Aorta (tissue), 5 donors: ENCODE results near the gene ARPIN. TPM values are rescaled to one million over a fixed set of nuclear protein-coding genes. Genes with fewer than 3 reads are reported as not detected.
"Not testable (repeated sequence)": the region's sequence is repeated elsewhere in the genome, so short reads cannot be mapped to it uniquely, and the experiment has no call there.

Experiments
- ATAC-seq: fragments of 200-7000 bp; cut with Tn5 transposase; one replicate; pipeline ENCODE4 v1.9.1; 2022; ENCODE audit warnings: moderate library complexity; ENCODE audit not compliant: low FRiP score
- DNase-seq, 2 donors: peaks; one replicate each; pipeline ENCODE4 v3.0.0-alpha.2; 2020
- H3K27ac ChIP-seq, 2 donors: one replicate each; pipeline ENCODE4 v1.5.1; 2013; ENCODE audit warnings: low read length in 2 of 2, mild to moderate bottlenecking in 2 of 2, moderate library complexity in 2 of 2, control low read depth in 1 of 2, inconsistent platforms in 1 of 2, low read depth in 1 of 2
- H3K27me3 ChIP-seq, 2 donors: one replicate each; pipeline ENCODE4 v1.6.1; 2013; ENCODE audit warnings: control low read depth in 1 of 2, low read length in 1 of 2, mild to moderate bottlenecking in 1 of 2, moderate library complexity in 1 of 2; ENCODE audit not compliant: insufficient read depth in 2 of 2, control insufficient read depth in 1 of 2
- H3K36me3 ChIP-seq, 2 donors: one replicate each; pipeline ENCODE4 v1.6.1; 2013; ENCODE audit warnings: control low read depth in 1 of 2, low read length in 1 of 2, mild to moderate bottlenecking in 1 of 2; ENCODE audit not compliant: insufficient read depth in 2 of 2, control insufficient read depth in 1 of 2
- H3K4me1 ChIP-seq, 2 donors: one replicate each; pipeline ENCODE4 v1.6.1; 2013; ENCODE audit warnings: low read length in 2 of 2, control low read depth in 1 of 2, mild to moderate bottlenecking in 1 of 2, moderate library complexity in 1 of 2; ENCODE audit not compliant: insufficient read depth in 2 of 2, control insufficient read depth in 1 of 2
- H3K4me3 ChIP-seq, 2 donors: one replicate each; pipeline ENCODE4 v1.5.1; 2013; ENCODE audit warnings: low read length in 2 of 2, control low read depth in 1 of 2, mild to moderate bottlenecking in 1 of 2
- H3K9me3 ChIP-seq: one replicate; pipeline ENCODE4 v1.6.1; 2013; ENCODE audit warnings: mild to moderate bottlenecking, low read length; ENCODE audit not compliant: control insufficient read depth
- WGBS, 2 donors: extraction: QIAGEN DNeasy Blood & Tissue Kit; methylation state at CpG; one replicate each; pipeline ENCODE4 v1.1.7; 2013; 5-methylcytosine and 5-hydroxymethylcytosine counted together
- intact Hi-C, 2 donors: fragments of 100-400 bp; cut with DNase I; formaldehyde crosslinking; loops; one replicate each; pipeline versions ENCODE4 v1.14.2 to v1.15.0; 2022
- polyA plus RNA-seq, 2 donors: library from polyadenylated mRNA; stranded (reverse); fragments of 200-250 nt; gene quantifications; one replicate each; pipeline ENCODE4 v1.2.3, GENCODE V29; 2013
- total RNA-seq, 2 donors: library from RNA; stranded (reverse); fragmentation: NEBNext Ultra II Directional; extraction: Animal tissue kit (Norgen Biotek cat#: 25700); gene quantifications; one replicate each; pipeline ENCODE4 v1.2.1, GENCODE V29; 2021
- donor health status: healthy with polysubstance abuse.
- donor health status: Bipolar disorder and iron deficiency.
- donor health status: DM: no; HTN: no; CAD: no.
- donor health status: DM: no; HTN: no; CAD: no.
- donor health status: DM: yes; HTN: yes; CAD: no.

Gene ARPIN
- total and polyA plus RNA-seq, 4 donors = 9.8 to 35.4 (median 14.7) TPM

DNA sequence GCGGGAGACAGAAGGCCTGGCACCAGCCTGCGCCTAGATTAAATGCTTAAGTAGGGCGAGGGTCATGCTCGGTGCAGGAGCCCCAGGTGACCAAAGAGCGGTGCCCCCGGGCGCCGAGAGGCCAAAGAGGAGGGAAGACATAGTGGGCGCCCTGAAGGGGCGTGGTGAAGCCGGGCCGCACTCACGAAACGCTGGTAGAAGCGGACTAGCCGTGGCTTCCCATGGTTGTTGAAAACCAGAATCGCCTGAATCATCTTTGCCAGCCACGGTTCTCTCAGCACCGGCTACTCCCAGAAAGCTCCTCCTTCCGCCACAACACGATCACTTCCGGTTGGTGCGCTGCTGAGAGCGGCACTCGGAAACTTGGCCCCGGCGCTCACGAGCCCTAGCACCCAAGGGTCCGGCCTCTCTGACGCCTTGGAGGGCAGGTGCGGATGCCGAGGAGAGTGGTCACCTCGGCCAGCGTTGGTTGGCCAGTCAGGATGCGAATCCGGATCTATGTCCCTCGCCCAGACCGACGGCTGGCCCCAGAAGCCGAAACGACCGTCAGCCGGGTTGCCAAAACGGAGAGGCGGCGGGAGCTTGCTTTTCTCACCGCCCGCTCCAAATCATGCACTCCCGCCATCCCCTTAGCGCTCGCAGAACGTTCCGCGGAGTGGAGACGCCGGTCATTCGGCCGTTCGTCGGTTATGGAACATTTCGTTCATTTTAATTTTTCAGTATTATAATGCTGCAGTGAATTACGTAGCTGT is 18.9 kb downstream of the ARPIN start, which contains the start of gene AP3S2:
TSS of gene AP3S2 (minus strand) at position 299 of the 752 bp plus-strand sequence. CDS start at position 254, 45 bp downstream.
- 0 to 1% methylated on average over 62 of the region's 62 CpGs for WGBS, 2 donors
- Histone ChIP-seq H3K4me3 (peak within 1 kb of the TSS; percentile 52 to 86), H3K27me3 (no peaks in the 10 kb centered on the region), H3K9me3 (no peaks in the 10 kb centered on the region), H3K27ac (peak within 1 kb of the TSS; percentile 31 to 43), H3K36me3 (no peaks in the 10 kb centered on the region), H3K4me1 (no peaks in the 10 kb centered on the region)
- peak; percentile 99 for ATAC-seq
- DNase-seq = peak; percentile 95
- intact Hi-C loops = loop anchor here in 1 of 2 donors (5.0 kb wide), 1 partner anchor 108 kb away; the partner anchor contains the start of gene ZNF710

DNA sequence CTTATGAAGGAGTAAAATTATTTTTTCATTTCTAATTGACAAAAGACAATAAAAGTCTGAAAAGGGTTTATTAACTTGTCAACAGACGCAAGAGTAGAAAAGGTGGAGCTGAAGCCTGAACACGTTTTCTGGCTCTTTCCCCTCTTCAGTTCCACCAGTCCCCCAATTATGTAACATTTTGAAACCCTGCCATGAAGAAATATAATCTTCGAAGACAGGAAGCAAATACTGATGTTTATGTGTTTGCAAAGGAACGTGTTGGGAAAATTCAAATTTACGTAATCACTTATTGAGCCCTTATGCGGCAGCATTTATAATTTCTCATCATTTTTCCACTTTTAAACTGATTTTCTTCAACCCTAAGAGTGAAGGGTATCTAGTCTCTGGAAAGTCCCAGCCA is 19.7 kb downstream of the ARPIN start:
- DNase-seq = no peak
- no peak for ATAC-seq
- no peaks in the 10 kb centered on the region for H3K4me1 ChIP-seq
- intact Hi-C loops = loop anchor here in 1 of 2 donors (5.0 kb wide), 1 partner anchor 109 kb away; the partner anchor contains the start of gene ZNF710
- WGBS, 2 donors = 21% methylated on average over 6 of the region's 6 CpGs
- H3K9me3 ChIP-seq = no peaks in the 10 kb centered on the region
- H3K4me3 ChIP-seq = peak overlapping the region; percentile 52 to 86
- no peaks in the 10 kb centered on the region for H3K27me3 ChIP-seq
- peaks cover 0 to 3% of the 10 kb centered on the region in 2 donors for H3K36me3 ChIP-seq
- H3K27ac ChIP-seq = no peak overlapping the region

DNA sequence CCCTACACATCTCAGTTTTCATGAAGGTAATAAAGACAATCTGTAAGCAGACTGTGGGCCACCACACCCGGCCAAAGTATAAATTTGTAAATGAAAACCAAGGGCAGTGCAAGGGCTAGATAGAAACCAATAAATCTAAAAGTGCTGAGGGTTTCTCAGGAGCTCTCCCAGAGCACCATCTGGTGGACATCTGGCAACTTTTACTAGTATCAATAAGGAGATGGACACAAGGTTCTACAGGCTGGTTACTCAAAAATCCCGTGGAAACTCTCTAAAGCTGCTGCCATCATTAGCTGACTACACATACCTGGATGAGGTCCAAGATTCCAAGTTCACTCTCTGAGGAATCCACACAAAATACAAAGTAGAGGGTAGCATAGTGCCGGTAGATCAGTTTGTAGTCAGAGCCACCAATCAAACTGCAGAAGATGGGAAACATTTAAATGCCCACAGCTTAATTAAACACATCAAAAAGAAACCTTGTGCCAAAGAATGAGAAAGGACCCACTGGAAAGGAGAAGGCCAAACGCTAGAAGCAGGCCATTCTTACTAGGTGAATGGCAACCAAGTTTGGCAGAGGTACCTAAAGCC is 24.4 kb downstream of the ARPIN start:
- Histone ChIP-seq H3K9me3 (no peaks in the 10 kb centered on the region), H3K27me3 (no peaks in the 10 kb centered on the region), H3K27ac (no peak overlapping the region), H3K4me3 (no peak overlapping the region), H3K36me3 (peaks cover 0 to 6% of the 10 kb centered on the region in 2 donors), H3K4me1 (no peaks in the 10 kb centered on the region)
- ATAC-seq = no peak
- no peak for DNase-seq
- WGBS, 2 donors = 39 to 44% methylated on average over 4 of the region's 4 CpGs
- intact Hi-C loops = loop anchor here in 1 of 2 donors (5.0 kb wide), 1 partner anchor 146 kb away; no protein-coding TSS in a partner anchor

DNA sequence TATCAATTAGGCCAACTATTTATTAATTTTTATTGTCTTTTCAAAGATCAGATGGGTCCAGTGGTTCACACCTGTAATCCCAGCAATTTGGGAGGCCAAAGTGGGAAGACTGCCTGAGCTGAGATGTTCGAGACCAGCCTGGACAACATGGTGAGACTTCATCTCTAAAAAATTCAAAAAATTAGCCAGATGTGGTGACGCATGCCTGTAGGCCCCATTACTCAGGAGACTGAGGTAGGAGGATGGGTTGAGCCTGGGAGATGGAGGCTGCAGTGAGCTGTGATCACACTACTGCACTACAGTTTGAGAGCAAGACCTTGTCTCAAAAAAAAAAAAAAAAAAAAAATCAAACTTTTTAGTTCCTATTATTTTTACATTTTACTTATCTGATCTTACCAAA is 27.1 kb downstream of the ARPIN start:
- Histone ChIP-seq H3K36me3 (peaks cover 0 to 6% of the 10 kb centered on the region in 2 donors), H3K27me3 (no peaks in the 10 kb centered on the region)

DNA sequence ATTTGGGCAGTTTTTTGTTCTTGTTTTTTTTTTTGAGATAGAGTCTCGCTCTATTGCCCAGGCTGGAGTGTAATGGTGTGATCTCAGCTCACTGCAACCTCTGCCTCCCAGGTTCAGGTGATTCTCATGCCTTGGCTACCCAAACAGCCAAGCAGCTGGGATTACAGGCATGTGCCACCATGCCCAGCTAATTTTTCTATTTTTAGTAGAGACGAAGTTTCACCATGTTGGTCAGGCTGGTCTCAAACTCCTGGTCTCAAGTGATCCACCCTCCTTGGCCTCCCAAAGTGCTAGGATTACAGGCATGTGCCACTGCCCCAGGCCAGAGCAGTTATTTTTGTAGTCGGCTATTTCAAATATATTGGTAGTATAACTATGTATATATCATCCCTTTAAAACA is 27.6 kb downstream of the ARPIN start:
- 72 to 73% methylated on average over 3 of the region's 3 CpGs for WGBS, 2 donors
- H3K36me3 ChIP-seq, ATAC-seq: not testable (repeated sequence)

More for the DNA sequence above, 27.1 kb downstream of the ARPIN start:
- no peaks in the 10 kb centered on the region for H3K4me1 ChIP-seq
- 79 to 80% methylated on average over 2 of the region's 2 CpGs for WGBS, 2 donors
- ATAC-seq = no peak
- H3K4me3 ChIP-seq = no peak overlapping the region
- H3K27ac ChIP-seq = no peak overlapping the region
- H3K9me3 ChIP-seq = no peaks in the 10 kb centered on the region
- intact Hi-C loops = loop anchor here in 1 of 2 donors (5.0 kb wide), 1 partner anchor 143 kb away; no protein-coding TSS in a partner anchor
- no peak for DNase-seq

DNA sequence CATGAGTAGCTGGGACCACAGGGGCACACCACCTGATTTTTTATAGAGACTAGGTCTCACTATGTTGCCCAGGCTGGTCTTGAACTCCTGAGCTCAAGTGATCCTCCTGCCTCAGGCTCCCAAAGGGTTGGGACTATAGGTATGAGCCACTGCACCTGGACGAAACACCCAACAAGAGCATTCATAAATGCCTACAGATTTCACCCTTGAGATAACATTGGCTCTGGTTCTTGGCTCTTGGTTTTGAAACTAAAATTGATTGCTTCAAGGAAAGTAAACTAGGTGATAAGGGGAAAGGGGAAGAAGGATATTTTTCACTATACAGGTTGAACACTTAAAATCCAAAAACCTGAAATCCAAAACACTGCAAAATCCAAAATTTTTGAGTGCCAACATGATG is 29.2 kb downstream of the ARPIN start:
- H3K27ac ChIP-seq = no peak overlapping the region
- H3K9me3 ChIP-seq = no peaks in the 10 kb centered on the region
- no peaks in the 10 kb centered on the region for H3K27me3 ChIP-seq
- intact Hi-C loops = no loop called here
- H3K4me3 ChIP-seq = no peak overlapping the region
- no peak for ATAC-seq
- H3K4me1 ChIP-seq = no peaks in the 10 kb centered on the region
- DNase-seq = no peak
- peaks cover 0 to 6% of the 10 kb centered on the region in 2 donors for H3K36me3 ChIP-seq
- WGBS, 2 donors = 91 to 94% methylated on average over 1 of the region's 1 CpG

More for the DNA sequence above, 27.6 kb downstream of the ARPIN start:
- DNase-seq, H3K4me3 ChIP-seq, H3K4me1 ChIP-seq, H3K9me3 ChIP-seq, H3K27ac ChIP-seq, H3K27me3 ChIP-seq: not testable (repeated sequence)
- intact Hi-C loops = loop anchor here in 1 of 2 donors (5.0 kb wide), 1 partner anchor 143 kb away; no protein-coding TSS in a partner anchor

DNA sequence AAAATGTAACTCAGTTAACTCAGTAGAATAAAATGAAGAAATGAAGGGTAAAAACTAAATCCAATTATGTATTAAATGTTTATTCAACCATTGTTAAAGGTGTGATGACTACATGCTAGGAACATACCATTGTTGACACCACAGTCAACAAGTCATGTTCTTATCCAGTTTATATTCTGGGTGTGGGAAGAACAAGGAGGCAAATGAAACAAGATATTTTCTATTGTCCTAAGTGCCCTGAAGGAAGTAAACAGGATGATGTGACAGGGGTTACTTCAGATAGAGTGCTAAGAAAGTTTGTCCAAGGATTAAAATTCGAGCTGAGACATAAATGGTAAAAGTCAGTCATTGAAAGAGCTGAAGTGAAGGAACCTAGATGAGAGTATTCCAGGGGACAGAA is 32.0 kb downstream of the ARPIN start:
- H3K36me3 ChIP-seq = peaks cover 0 to 3% of the 10 kb centered on the region in 2 donors

DNA sequence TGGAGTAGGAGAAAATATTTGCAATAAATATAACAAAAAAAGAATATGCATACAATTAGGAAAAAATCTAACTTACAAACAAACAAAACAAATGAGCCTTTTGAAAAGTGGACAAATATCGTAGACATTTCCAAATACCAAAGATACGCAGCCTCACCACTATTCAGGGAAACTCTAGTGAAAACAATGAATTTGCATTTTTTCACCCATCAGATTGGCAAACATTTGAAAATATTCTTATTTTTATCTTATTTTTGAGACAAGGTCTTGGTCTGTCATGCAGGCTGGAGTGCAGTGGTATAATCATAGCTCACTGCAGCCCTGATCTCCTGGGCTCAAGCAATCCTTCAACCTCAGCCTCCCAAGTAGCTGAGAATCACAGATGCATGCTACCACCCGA is 34.4 kb downstream of the ARPIN start:
- Histone ChIP-seq H3K36me3 (no peaks in the 10 kb centered on the region), H3K27me3 (no peaks in the 10 kb centered on the region), H3K9me3 (no peaks in the 10 kb centered on the region), H3K4me3 (no peak overlapping the region), H3K4me1 (no peaks in the 10 kb centered on the region), H3K27ac (no peak overlapping the region)
- DNase-seq = no peak
- intact Hi-C loops = loop anchor here in 1 of 2 donors (10.0 kb wide), 1 partner anchor 234 kb away; no protein-coding TSS in a partner anchor
- ATAC-seq = no peak
- WGBS, 2 donors = 71% methylated on average over 3 of the region's 3 CpGs

More for the DNA sequence above, 32.0 kb downstream of the ARPIN start:
- Histone ChIP-seq H3K27me3 (no peaks in the 10 kb centered on the region), H3K4me1 (no peaks in the 10 kb centered on the region), H3K9me3 (no peaks in the 10 kb centered on the region), H3K4me3 (no peak overlapping the region), H3K27ac (no peak overlapping the region)
- WGBS, 2 donors = 78 to 85% methylated on average over 1 of the region's 1 CpG
- DNase-seq = no peak
- intact Hi-C loops = no loop called here
- ATAC-seq = no peak
